Endodermal cell (in vitro differentiated cells): ENCODE results near the gene ZNF587. TPM values are rescaled to one million over a fixed set of nuclear protein-coding genes. Genes with fewer than 3 reads are reported as not detected.

Source experiments
- DNase-seq: peaks from one replicate; pipeline ENCODE4 v3.0.0-alpha.2; 2017
- H3K27ac ChIP-seq: 2 replicates; pipeline ENCODE4 v1.5.1; 2013; ENCODE audit warnings: mild to moderate bottlenecking, low read depth, low read length, moderate library complexity
- H3K27me3 ChIP-seq: 2 replicates; pipeline ENCODE4 v1.6.1; 2013; ENCODE audit warnings: mild to moderate bottlenecking, low read length, moderate library complexity; ENCODE audit not compliant: insufficient read depth, control insufficient read depth, poor library complexity, severe bottlenecking
- H3K36me3 ChIP-seq: 2 replicates; pipeline ENCODE4 v1.7.0; 2013; ENCODE audit warnings: mild to moderate bottlenecking, low read length, moderate library complexity; ENCODE audit not compliant: control insufficient read depth, insufficient read depth
- H3K4me1 ChIP-seq: one replicate; pipeline ENCODE4 v1.7.0; 2013; ENCODE audit warnings: low read length; ENCODE audit not compliant: control insufficient read depth, insufficient read depth
- H3K4me3 ChIP-seq: 2 replicates; pipeline ENCODE4 v1.5.1; 2013; ENCODE audit warnings: mild to moderate bottlenecking, low read length, moderate library complexity
- H3K9ac ChIP-seq: 2 replicates; pipeline ENCODE4 v1.6.1; 2013; ENCODE audit warnings: mild to moderate bottlenecking, low read length, moderate library complexity; ENCODE audit not compliant: poor library complexity, severe bottlenecking; ENCODE audit errors: extremely low read depth
- H3K9me3 ChIP-seq: 2 replicates; pipeline ENCODE4 v1.6.1; 2013; ENCODE audit warnings: mild to moderate bottlenecking, low read length, moderate library complexity; ENCODE audit not compliant: control insufficient read depth
- H3K27ac Mint-ChIP-seq: 2 replicates; pipeline ENCODE4 v1.8.0; 2020; ENCODE audit warnings: mixed read lengths
- H3K27me3 Mint-ChIP-seq: 2 replicates; pipeline ENCODE4 v1.8.0; 2021; ENCODE audit warnings: mild to moderate bottlenecking, mixed read lengths; ENCODE audit not compliant: insufficient read depth
- H3K36me3 Mint-ChIP-seq: 2 replicates; pipeline ENCODE4 v1.8.0; 2020; ENCODE audit warnings: low read depth, mixed read lengths
- H3K4me1 Mint-ChIP-seq: 2 replicates; pipeline ENCODE4 v1.8.0; 2020; ENCODE audit warnings: mixed read lengths
- H3K4me3 Mint-ChIP-seq: 2 replicates; pipeline ENCODE4 v1.8.0; 2020; ENCODE audit warnings: mild to moderate bottlenecking, moderate library complexity, mixed read lengths
- H3K9me3 Mint-ChIP-seq: 2 replicates; pipeline ENCODE4 v1.8.0; 2020; ENCODE audit warnings: mild to moderate bottlenecking, mixed read lengths
- CTCF ChIP-seq: fragments of 200-600 bp; sonication (generic); conservative IDR thresholded peaks from 2 replicates; pipeline ENCODE4 v1.5.0; 2021; ENCODE audit warnings: antibody characterized with exemption, mild to moderate bottlenecking
- WGBS, 2 experiments: methylation state at CpG; one replicate each; pipeline versions ENCODE4 v1.1.5 to v1.1.7; 2013; ENCODE audit warnings: missing lambda C conversion rate in 2 of 2, mixed read lengths in 1 of 2; ENCODE audit not compliant: insufficient coverage in 1 of 2, insufficient read length in 1 of 2; 5-methylcytosine and 5-hydroxymethylcytosine counted together
- total RNA-seq, 2 donors: library from RNA; stranded (reverse); fragmentation: NEBNext Ultra II Directional in 1 of 2; extraction: Animal tissue kit (Norgen Biotek cat#: 25700) in 1 of 2; gene quantifications; 2 replicates in 1 of 2; 3 replicates in 1 of 2; pipeline ENCODE4 v1.2.1, GENCODE V29; 2021

ZNF587 gene
- total RNA-seq, 2 donors from 2014 or later: 64.1 to 98.1 TPM

- TF ChIP-seq CTCF: peak; percentile 40
- WGBS, 2 experiments: 2 to 4% methylated on average over 40 to 50 of the region's 50 CpGs
Observed at GRCh38 chr19:57814505-57815246, 35.0 kb upstream of the ZNF587 start, which contains the start of gene ZNF552. ZNF552 (minus strand) TSS chr19:57814913; CDS start chr19:57814743, 170 bp downstream.

GRCh38 chr19:57815247-57816075, 34.2 kb upstream of the ZNF587 start:
- Mint-ChIP-seq H3K36me3 (peaks cover 19% of the 10 kb centered on the region), H3K4me3 (peak overlapping the region; percentile 95), H3K27ac (peak overlapping the region; percentile 95), H3K4me1 (peaks cover 40% of the 10 kb centered on the region), H3K27me3 (no peaks in the 10 kb centered on the region), H3K9me3 (no peaks in the 10 kb centered on the region)
- no peak for TF ChIP-seq CTCF
- 92 to 93% methylated on average over 12 to 15 of the region's 17 CpGs for WGBS, 2 experiments
- Histone ChIP-seq H3K27ac (no peak overlapping the region), H3K4me1 (peaks cover 14% of the 10 kb centered on the region), H3K9ac (no peak overlapping the region), H3K27me3 (no peaks in the 10 kb centered on the region), H3K4me3 (peak overlapping the region; percentile 96), H3K9me3 (no peaks in the 10 kb centered on the region), H3K36me3 (peaks cover 15% of the 10 kb centered on the region)
- no peak for DNase-seq

More at GRCh38 chr19:57814505-57815246, 35.0 kb upstream of the ZNF587 start, which contains the start of gene ZNF552:
- Histone ChIP-seq H3K36me3 (peaks cover 22% of the 10 kb centered on the region), H3K4me1 (peaks cover 14% of the 10 kb centered on the region), H3K9me3 (no peaks in the 10 kb centered on the region), H3K9ac (peak within 1 kb of the TSS; percentile 88), H3K27me3 (no peaks in the 10 kb centered on the region), H3K27ac (no peak within 1 kb of the TSS), H3K4me3 (peak within 1 kb of the TSS; percentile 96)
- Mint-ChIP-seq H3K4me3 (peak within 1 kb of the TSS; percentile 95), H3K4me1 (peaks cover 42% of the 10 kb centered on the region), H3K36me3 (peaks cover 27% of the 10 kb centered on the region), H3K27ac (peak within 1 kb of the TSS; percentile 95), H3K9me3 (no peaks in the 10 kb centered on the region), H3K27me3 (no peaks in the 10 kb centered on the region)
- DNase-seq: peak; percentile 94

GRCh38 chr19:57816652-57817051, 33.0 kb upstream of the ZNF587 start:
- Mint-ChIP-seq H3K9me3 (no peaks in the 10 kb centered on the region), H3K4me3 (no peak overlapping the region), H3K27ac (no peak overlapping the region), H3K4me1 (peaks cover 41% of the 10 kb centered on the region), H3K36me3 (peaks cover 20% of the 10 kb centered on the region), H3K27me3 (no peaks in the 10 kb centered on the region)
- H3K27ac ChIP-seq: no peak overlapping the region
- H3K9me3 ChIP-seq: no peaks in the 10 kb centered on the region
- H3K4me3 ChIP-seq: no peak overlapping the region
- no peaks in the 10 kb centered on the region for H3K27me3 ChIP-seq
- H3K4me1 ChIP-seq: peaks cover 14% of the 10 kb centered on the region
- WGBS, 2 experiments: 95 to 98% methylated on average over 6 to 7 of the region's 7 CpGs
- peak; percentile 63 for DNase-seq
- no peak for TF ChIP-seq CTCF
- no peak overlapping the region for H3K9ac ChIP-seq
- peaks cover 16% of the 10 kb centered on the region for H3K36me3 ChIP-seq
